IMR-90 (cell line): Measurements from ENCODE around the gene TPX2. TPM values are rescaled to one million over a fixed set of nuclear protein-coding genes. Genes with fewer than 3 reads are reported as not detected.
A peak's percentile ranks its signal among the peaks of the same experiment; 100 is the strongest.

Experiments
- ATAC-seq: fragments of 200-7000 bp; cut with Tn5 transposase; 2 replicates; pipeline ENCODE4 v1.9.1; 2020; ENCODE audit warnings: low read depth, mild to moderate bottlenecking, moderate library complexity
- BruUV-seq: library from RNA; stranded (reverse); fragments of 400-500 nt; replicated peaks from 2 replicates; lab custom pipeline; 2021; lab: Mats Ljungman, UMichigan
- CTCF ChIA-PET: fragments of 300-600 bp; formaldehyde crosslinking; extraction: SDS; loops from one replicate; lab custom pipeline; 2021; ENCODE audit warnings: antibody characterized with exemption; lab: Yijun Ruan, JAX
- POLR2A ChIA-PET: fragments of 300-600 bp; sonication (Branson Sonifier 250); formaldehyde crosslinking; loops from one replicate; lab custom pipeline; 2022; ENCODE audit warnings: antibody characterized with exemption; ENCODE audit not compliant: unreplicated experiment; lab: Charles Lee
- DNase-seq: peaks from one replicate; pipeline ENCODE4 v3.0.0; 2013
- H2AFZ ChIP-seq: replicated peaks from 2 replicates; pipeline ENCODE3; 2013; ENCODE audit warnings: low read length, mild to moderate bottlenecking; ENCODE audit not compliant: poor library complexity
- H2AK5ac ChIP-seq: 2 replicates; pipeline ENCODE4 v1.6.1; 2013; ENCODE audit warnings: low read depth, low read length, inconsistent platforms
- H2AK9ac ChIP-seq: replicated peaks from 2 replicates; pipeline ENCODE3; 2013; ENCODE audit warnings: mild to moderate bottlenecking, low read depth, low read length, moderate library complexity; ENCODE audit not compliant: poor library complexity
- H2BK120ac ChIP-seq: 2 replicates; pipeline ENCODE4 v1.6.1; 2013; ENCODE audit warnings: low read depth, low read length, inconsistent platforms
- H2BK15ac ChIP-seq: 3 replicates; pipeline ENCODE4 v1.6.1; 2013; ENCODE audit warnings: low read depth, low read length, inconsistent platforms
- H2BK20ac ChIP-seq: 2 replicates; pipeline ENCODE4 v1.6.1; 2013; ENCODE audit warnings: low read depth, mild to moderate bottlenecking, inconsistent platforms, low read length, moderate library complexity
- H2BK5ac ChIP-seq: 2 replicates; pipeline ENCODE4 v1.6.1; 2013; ENCODE audit warnings: mild to moderate bottlenecking, low read depth, low read length, inconsistent platforms; ENCODE audit not compliant: poor library complexity, severe bottlenecking
- H3K14ac ChIP-seq: replicated peaks from 2 replicates; pipeline ENCODE4 v1.6.1; 2013; ENCODE audit warnings: low read depth, low read length, inconsistent platforms
- H3K18ac ChIP-seq: 2 replicates; pipeline ENCODE4 v1.6.1; 2013; ENCODE audit warnings: low read depth, low read length, control low read depth
- H3K23ac ChIP-seq: 2 replicates; pipeline ENCODE4 v1.6.1; 2013; ENCODE audit warnings: low read depth, low read length, inconsistent platforms
- H3K27ac ChIP-seq: 2 replicates; pipeline ENCODE4 v1.5.1; 2013; ENCODE audit warnings: mild to moderate bottlenecking, control low read depth, low read length; ENCODE audit not compliant: insufficient read depth
- H3K27me3 ChIP-seq: 2 replicates; pipeline ENCODE4 v1.6.1; 2013; ENCODE audit warnings: low read length; ENCODE audit not compliant: control insufficient read depth, insufficient read depth
- H3K36me3 ChIP-seq: 2 replicates; pipeline ENCODE4 v1.6.1; 2013; ENCODE audit warnings: low read length, mixed read lengths; ENCODE audit not compliant: control insufficient read depth, insufficient read depth
- H3K4ac ChIP-seq: 2 replicates; pipeline ENCODE4 v1.6.1; 2013; ENCODE audit warnings: low read depth, low read length, inconsistent platforms
- H3K4me1 ChIP-seq: 2 replicates; pipeline ENCODE4 v1.6.1; 2013; ENCODE audit warnings: low read length, mixed read lengths; ENCODE audit not compliant: control insufficient read depth, insufficient read depth
- H3K4me2 ChIP-seq: 2 replicates; pipeline ENCODE4 v1.6.1; 2013; ENCODE audit warnings: low read depth, mild to moderate bottlenecking, control low read depth, low read length, moderate library complexity
- H3K4me3 ChIP-seq: 2 replicates; pipeline ENCODE4 v1.5.1; 2013; ENCODE audit warnings: low read depth, mild to moderate bottlenecking, control low read depth, low read length, moderate library complexity; ENCODE audit not compliant: insufficient read depth
- H3K56ac ChIP-seq: 2 replicates; pipeline ENCODE4 v1.6.1; 2013; ENCODE audit warnings: low read length, inconsistent platforms; ENCODE audit not compliant: insufficient read depth; ENCODE audit errors: extremely low read depth
- H3K79me1 ChIP-seq, 2 experiments: 2 replicates each; pipeline ENCODE4 v1.6.1; 2013; ENCODE audit warnings: low read length in 2 of 2, inconsistent platforms in 1 of 2, low read depth in 1 of 2
- H3K9ac ChIP-seq: 2 replicates; pipeline ENCODE4 v1.6.1; 2013; ENCODE audit warnings: low read depth, low read length, control low read depth
- H3K9me1 ChIP-seq: 2 replicates; pipeline ENCODE4 v1.6.1; 2013; ENCODE audit warnings: low read length, inconsistent platforms; ENCODE audit not compliant: insufficient read depth
- H3K9me3 ChIP-seq: 2 replicates; pipeline ENCODE4 v1.6.1; 2013; ENCODE audit warnings: low read length; ENCODE audit not compliant: control insufficient read depth, insufficient read depth
- H4K20me1 ChIP-seq: 2 replicates; pipeline ENCODE4 v1.6.1; 2013; ENCODE audit warnings: low read length, inconsistent platforms; ENCODE audit not compliant: insufficient read depth
- H4K5ac ChIP-seq: 2 replicates; pipeline ENCODE4 v1.6.1; 2013; ENCODE audit warnings: mild to moderate bottlenecking, low read depth, low read length, control low read depth
- H4K8ac ChIP-seq, 2 experiments: 2 replicates each; pipeline ENCODE4 v1.6.1; 2013; ENCODE audit warnings: low read depth in 2 of 2, low read length in 2 of 2, control low read depth in 1 of 2, inconsistent platforms in 1 of 2
- H4K91ac ChIP-seq: 2 replicates; pipeline ENCODE4 v1.6.1; 2013; ENCODE audit warnings: low read depth, low read length, inconsistent platforms; ENCODE audit not compliant: insufficient read depth
- CEBPB ChIP-seq: IDR thresholded peaks from 2 replicates; pipeline ENCODE4 v1.6.1; 2012; ENCODE audit warnings: low read depth, low read length, improper control_type of control experiment
- CHD1 ChIP-seq: IDR thresholded peaks from 2 replicates; pipeline ENCODE4 v1.6.1; 2012; ENCODE audit warnings: low read depth, low read length, improper control_type of control experiment
- RCOR1 ChIP-seq: IDR thresholded peaks from 2 replicates; pipeline ENCODE4 v1.6.1; 2012; ENCODE audit warnings: mild to moderate bottlenecking, low read length, improper control_type of control experiment; ENCODE audit not compliant: insufficient replicate concordance
- WGBS, 2 experiments: methylation state at CpG; one replicate each; pipeline versions ENCODE4 v1.1.5 to v1.1.7; 2013; ENCODE audit warnings: missing lambda C conversion rate in 2 of 2; ENCODE audit not compliant: insufficient read length in 1 of 2; ENCODE audit errors: extremely low coverage in 2 of 2; 5-methylcytosine and 5-hydroxymethylcytosine counted together
- dilution Hi-C: fragments of 300-500 bp; cut with HindIII; formaldehyde crosslinking; loops from one replicate; pipeline ENCODE4 v1.14.3; 2018; ENCODE audit warnings: low sequenced_read_pairs; ENCODE audit not compliant: unreplicated experiment
- in situ Hi-C: fragments of 300-500 bp; cut with MboI; formaldehyde crosslinking; loops from 3 replicates; pipeline ENCODE4 v1.14.3; 2019; ENCODE audit warnings: low sequenced_read_pairs, inconsistent platforms, mixed read lengths
- intact Hi-C: fragments of 100-400 bp; cut with micrococcal nuclease; formaldehyde crosslinking; loops from 2 replicates; pipeline ENCODE4 v1.10.0; 2022
- polyA plus RNA-seq, 3 experiments: library from polyadenylated mRNA; depleted of rRNA; stranded (reverse); fragments of >200 nt; gene quantifications; 2 replicates each; pipeline ENCODE4 v1.2.3, GENCODE V29; 2012; ENCODE audit warnings: low replicate concordance in 1 of 3
- total RNA-seq: library from RNA; depleted of rRNA; stranded (reverse); fragments of >200 nt; gene quantifications from 2 replicates; pipeline ENCODE4 v1.2.3, GENCODE V29; 2012
- TF ChIP-seq, protein P1 (sequence below): fragments of 150-350 bp; IDR thresholded peaks from 2 replicates; pipeline ENCODE4 v1.6.1; 2017; ENCODE audit warnings: mild to moderate bottlenecking, antibody characterized with exemption, low read length, low read depth

Gene TPX2
- total and polyA plus RNA-seq, 2 of the 4 experiments (the other 2 are of a cell fraction) = 28.5 to 72.2 TPM

DNA sequence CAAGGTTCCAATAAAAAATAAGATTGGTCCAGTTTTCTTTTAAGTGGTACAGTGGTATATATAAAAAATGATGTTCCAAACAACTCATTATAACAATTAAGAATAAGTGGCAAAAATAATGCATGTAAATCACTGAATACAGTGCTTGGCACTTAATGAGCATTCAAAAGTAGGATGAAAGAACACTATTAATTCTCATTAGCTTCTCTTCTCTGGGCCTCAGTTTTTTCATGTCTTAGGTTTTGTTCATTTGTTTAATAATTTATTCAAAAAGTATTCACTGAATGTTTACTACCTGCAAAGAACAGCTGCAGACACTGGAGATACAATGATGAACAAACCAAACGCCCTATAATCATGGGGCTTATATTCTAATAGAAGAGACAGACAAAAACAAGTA is 37.5 kb upstream of the TPX2 start:
- no CpG with 5 or more reads among the region's 1 CpG for WGBS, 2 experiments
- H3K27me3 ChIP-seq = no peaks in the 10 kb centered on the region
- DNase-seq (no peak), ATAC-seq (no peak)
- H2BK15ac ChIP-seq = no peak overlapping the region
- H3K9me3 ChIP-seq = no peaks in the 10 kb centered on the region
- H3K14ac ChIP-seq = no peak overlapping the region
- H3K23ac ChIP-seq = no peak overlapping the region
- H3K18ac ChIP-seq = no peak overlapping the region
- H3K36me3 ChIP-seq = peaks cover 8% of the 10 kb centered on the region
- in situ Hi-C loops = no loop called here
- H3K27ac ChIP-seq = no peak overlapping the region
- dilution Hi-C loops = no loop called here
- BruUV-seq = no TSS peak
- H4K91ac ChIP-seq = no peak overlapping the region
- no peak overlapping the region for H3K9ac ChIP-seq
- H2BK5ac ChIP-seq = peak overlapping the region; percentile 55
- CTCF ChIA-PET = interaction anchor here (1.5 kb wide), 1 partner anchor 22 kb away, joined by 4 read pairs; no protein-coding TSS in a partner anchor
- no peaks in the 10 kb centered on the region for H4K20me1 ChIP-seq
- POLR2A ChIA-PET = interaction anchor here (0.6 to 1.1 kb wide), 2 partner anchors 11 to 46 kb away, joined by 3 to 4 read pairs; no protein-coding TSS in a partner anchor
- no peak overlapping the region for H3K4ac ChIP-seq
- H2AFZ ChIP-seq = no peak overlapping the region
- H2AK9ac ChIP-seq = no peak overlapping the region
- H3K9me1 ChIP-seq = peaks cover 14% of the 10 kb centered on the region; the same call in 1 of the 2 replicates
- H2BK20ac ChIP-seq = no peak overlapping the region
- no peak for TF ChIP-seq RCOR1
- TF ChIP-seq CHD1 = no peak
- TF ChIP-seq CEBPB = no peak
- TF ChIP-seq, protein P1, sequence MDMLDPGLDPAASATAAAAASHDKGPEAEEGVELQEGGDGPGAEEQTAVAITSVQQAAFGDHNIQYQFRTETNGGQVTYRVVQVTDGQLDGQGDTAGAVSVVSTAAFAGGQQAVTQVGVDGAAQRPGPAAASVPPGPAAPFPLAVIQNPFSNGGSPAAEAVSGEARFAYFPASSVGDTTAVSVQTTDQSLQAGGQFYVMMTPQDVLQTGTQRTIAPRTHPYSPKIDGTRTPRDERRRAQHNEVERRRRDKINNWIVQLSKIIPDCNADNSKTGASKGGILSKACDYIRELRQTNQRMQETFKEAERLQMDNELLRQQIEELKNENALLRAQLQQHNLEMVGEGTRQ = no peak
- no peak overlapping the region for H2AK5ac ChIP-seq
- H4K8ac ChIP-seq = no peak overlapping the region
- no peak overlapping the region for H3K4me2 ChIP-seq
- no peak overlapping the region for H3K4me3 ChIP-seq
- no peak overlapping the region for H4K5ac ChIP-seq
- intact Hi-C loops = no loop called here
- H2BK120ac ChIP-seq = no peak overlapping the region
- peaks cover 23 to 64% of the 10 kb centered on the region in 2 experiments for H3K79me1 ChIP-seq
- H3K56ac ChIP-seq = no peak overlapping the region
- H3K4me1 ChIP-seq = peaks cover 25% of the 10 kb centered on the region
